ENCODE data around the gene LRMDA.

Gene LRMDA

GRCh38 chr10:75864717-75865116 is 433.3 kb downstream of the LRMDA start:
- Histone ChIP-seq H3K9me3 (ENCODE audit: severe bottlenecking) (no peaks in the 10 kb centered on the region), H3K27ac (no peak overlapping the region), H3K4me3 (ENCODE audit: low read depth, low read length) (no peak overlapping the region), H3K27me3 (ENCODE audit: insufficient read depth, low read depth, severe bottlenecking) (no peaks in the 10 kb centered on the region), H3K36me3 (no peaks in the 10 kb centered on the region)
- no peak for DNase-seq
- TF ChIP-seq CTCF (IDR thresholded peaks at IDR 0.05; ENCODE audit: low read depth, low read length), result no peak

DNA sequence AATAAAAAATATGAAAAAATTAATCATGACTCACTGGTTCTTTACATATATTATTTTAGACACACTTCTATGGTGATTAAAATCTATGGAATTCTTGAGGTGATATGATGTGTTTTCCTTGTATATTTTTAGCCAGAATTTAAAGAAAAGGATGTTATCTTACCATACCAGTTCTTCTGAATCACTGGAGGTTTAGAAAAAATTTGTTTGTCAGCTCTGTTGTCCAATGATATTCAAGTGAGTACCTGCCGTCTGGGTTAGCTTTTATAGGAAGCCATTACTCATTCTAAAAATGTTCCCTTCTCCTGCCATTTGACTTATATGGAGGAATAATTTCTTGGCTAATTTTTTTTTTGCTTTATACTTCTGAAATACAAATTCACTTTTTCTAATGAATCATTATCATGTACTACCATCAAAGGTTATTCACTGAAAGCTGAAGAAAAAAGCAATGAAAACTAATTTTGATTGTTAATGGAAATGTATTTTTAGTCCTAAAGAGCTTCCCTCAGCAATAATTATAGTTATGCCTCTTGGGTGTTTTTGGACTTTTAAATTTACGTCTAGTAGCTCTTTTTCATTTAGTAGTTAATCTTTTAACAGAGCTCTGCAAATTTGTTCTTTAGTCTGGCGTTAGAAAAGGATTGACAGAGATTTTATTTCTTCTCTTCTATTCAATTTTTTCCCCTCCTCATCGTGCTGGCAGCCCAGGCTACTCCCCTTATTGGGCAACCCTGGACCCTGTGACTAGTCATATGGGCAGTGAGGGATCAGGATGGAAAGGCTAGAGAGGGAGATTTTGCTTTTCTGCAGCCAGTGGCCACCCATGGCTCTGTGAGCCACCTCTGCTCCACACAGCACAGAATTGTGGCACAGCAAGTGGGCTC is 434.2 kb downstream of the LRMDA start:
- no peak for DNase-seq
- no peaks in the 10 kb centered on the region for H3K36me3 ChIP-seq
- H3K4me3 ChIP-seq (ENCODE audit: low read depth, low read length), result no peak overlapping the region
- no peaks in the 10 kb centered on the region for H3K9me3 ChIP-seq (ENCODE audit: severe bottlenecking)
- no peak for TF ChIP-seq CTCF (IDR thresholded peaks at IDR 0.05; ENCODE audit: low read depth, low read length)
- no peaks in the 10 kb centered on the region for H3K27me3 ChIP-seq (ENCODE audit: insufficient read depth, low read depth, severe bottlenecking)
- H3K27ac ChIP-seq, result no peak overlapping the region

- H3K9me3 ChIP-seq (ENCODE audit: severe bottlenecking), result no peaks in the 10 kb centered on the region
- TF ChIP-seq CTCF (IDR thresholded peaks at IDR 0.05; ENCODE audit: low read depth, low read length), result no peak
- H3K27ac ChIP-seq, result no peak overlapping the region
- no peaks in the 10 kb centered on the region for H3K27me3 ChIP-seq (ENCODE audit: insufficient read depth, low read depth, severe bottlenecking)
- H3K4me3 ChIP-seq (ENCODE audit: low read depth, low read length), result no peak overlapping the region
- no peaks in the 10 kb centered on the region for H3K36me3 ChIP-seq
- DNase-seq, result no peak
Observed at GRCh38 chr10:75866300-75866625, 434.8 kb downstream of the LRMDA start.

DNA sequence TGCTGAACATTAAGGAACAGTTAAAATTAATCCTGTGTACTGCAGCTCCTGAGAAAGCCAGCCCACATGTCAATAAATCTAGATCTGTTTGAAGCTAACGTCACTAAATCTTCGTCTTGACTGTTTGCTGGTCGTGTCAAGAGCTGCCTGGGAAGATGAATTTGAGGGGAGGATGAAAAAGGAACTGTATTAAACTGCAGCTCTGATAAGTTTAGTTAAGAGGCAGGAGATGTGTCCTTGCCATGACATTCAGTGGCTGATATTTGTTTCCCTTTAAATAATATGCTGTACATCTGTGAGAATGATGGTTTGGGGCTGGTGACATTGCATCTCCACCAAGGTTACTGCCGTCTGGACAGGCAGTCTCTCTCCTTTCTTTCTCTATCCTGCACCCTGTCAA is 435.3 kb downstream of the LRMDA start:
- DNase-seq, result peak; percentile 14
- Histone ChIP-seq H3K9me3 (ENCODE audit: severe bottlenecking) (no peaks in the 10 kb centered on the region), H3K4me3 (ENCODE audit: low read depth, low read length) (no peak overlapping the region), H3K36me3 (no peaks in the 10 kb centered on the region), H3K27me3 (ENCODE audit: insufficient read depth, low read depth, severe bottlenecking) (no peaks in the 10 kb centered on the region), H3K27ac (no peak overlapping the region)
- no peak for TF ChIP-seq CTCF (IDR thresholded peaks at IDR 0.05; ENCODE audit: low read depth, low read length)

- TF ChIP-seq CTCF (IDR thresholded peaks at IDR 0.05; ENCODE audit: low read depth, low read length), result no peak
- Histone ChIP-seq H3K27me3 (ENCODE audit: insufficient read depth, low read depth, severe bottlenecking) (no peaks in the 10 kb centered on the region), H3K4me3 (ENCODE audit: low read depth, low read length) (no peak overlapping the region), H3K9me3 (ENCODE audit: severe bottlenecking) (no peaks in the 10 kb centered on the region), H3K27ac (no peak overlapping the region), H3K36me3 (no peaks in the 10 kb centered on the region)
- no peak for DNase-seq
Observed at GRCh38 chr10:75868574-75868973, 437.1 kb downstream of the LRMDA start.

Measured in WERI-Rb-1 (cell line).